MM.1S (cell line): ENCODE measurements around the gene USO1.

Experiments used
- CTCF ChIP-seq: fragments of 300-600 bp; sonication (generic); IDR thresholded peaks from 2 replicates; pipeline ENCODE4 v1.5.1; 2016; ENCODE audit warnings: antibody characterized with exemption, low read length, mixed read lengths
- EZH2 ChIP-seq: fragments of 300-600 bp; sonication (generic); optimal IDR thresholded peaks from 2 replicates; pipeline ENCODE3; 2017; ENCODE audit warnings: low read depth, mild to moderate bottlenecking, antibody characterized with exemption, low read length, mixed read lengths

- TF ChIP-seq EZH2: no peak
- TF ChIP-seq CTCF: no peak
Measured at GRCh38 chr4:75715105-75715799, 9.1 kb upstream of the USO1 start.
